ENCODE data around the gene ACAD8.
A peak's percentile ranks its signal among the peaks of the same experiment; 100 is the strongest.

Gene ACAD8

GRCh38 chr11:134253188-134253993, at the start of gene ACAD8, which contains the start of gene THYN1:
TSS of gene ACAD8 (plus strand) at chr11:134253568. CDS start at chr11:134253601, 33 bp downstream.
TSS of gene THYN1 (minus strand) at chr11:134253352. CDS start at chr11:134252882, 470 bp downstream.
- peak; percentile 91 for DNase-seq

- no peak for DNase-seq
Observed at GRCh38 chr11:134205729-134206128, 47.6 kb upstream of the ACAD8 start.

- DNase-seq = no peak
Observed at GRCh38 chr11:134206185-134206584, 47.2 kb upstream of the ACAD8 start.

GRCh38 chr11:134207538-134208239, 45.7 kb upstream of the ACAD8 start:
- DNase-seq = no peak

- DNase-seq = no peak
Observed at GRCh38 chr11:134215836-134216235, 37.5 kb upstream of the ACAD8 start.

- DNase-seq = no peak
Observed at GRCh38 chr11:134216816-134217215, 36.6 kb upstream of the ACAD8 start.

- no peak for DNase-seq
Observed at GRCh38 chr11:134223121-134223520, 30.2 kb upstream of the ACAD8 start.

GRCh38 chr11:134223836-134224709, 29.3 kb upstream of the ACAD8 start, which contains the start of the genes NCAPD3 and VPS26B:
TSS of gene NCAPD3 (minus strand) at chr11:134223967. CDS start at chr11:134223926, 41 bp downstream.
TSS of gene VPS26B (plus strand) at chr11:134224671. CDS start at chr11:134225123, 452 bp downstream.
- DNase-seq = peak; percentile 94

- peak; percentile 34 for DNase-seq
Observed at GRCh38 chr11:134224710-134225664, 28.4 kb upstream of the ACAD8 start.

GRCh38 chr11:134226806-134227325, 26.5 kb upstream of the ACAD8 start:
- DNase-seq = no peak

GRCh38 chr11:134228625-134229024, 24.7 kb upstream of the ACAD8 start:
- no peak for DNase-seq

- no peak for DNase-seq
Observed at GRCh38 chr11:134229126-134229790, 24.1 kb upstream of the ACAD8 start.

GRCh38 chr11:134230339-134230738, 23.0 kb upstream of the ACAD8 start:
- no peak for DNase-seq

GRCh38 chr11:134231958-134232659, 21.3 kb upstream of the ACAD8 start:
- DNase-seq = no peak

- no peak for DNase-seq
Observed at GRCh38 chr11:134233729-134234179, 19.6 kb upstream of the ACAD8 start.

GRCh38 chr11:134235399-134235798, 18.0 kb upstream of the ACAD8 start:
- no peak for DNase-seq

- DNase-seq = no peak
Observed at GRCh38 chr11:134236834-134237556, 16.4 kb upstream of the ACAD8 start.

GRCh38 chr11:134237557-134237922, 15.8 kb upstream of the ACAD8 start:
- DNase-seq = no peak

GRCh38 chr11:134238956-134239355, 14.4 kb upstream of the ACAD8 start:
- no peak for DNase-seq

Measured in NCI-H510A (cell line).